GM19238 (cell line): ENCODE measurements around the gene RIPK3.
"Not testable (repeated sequence)": the region's sequence is repeated elsewhere in the genome, so short reads cannot be mapped to it uniquely, and the experiment has no call there.

Experiments used
- DNase-seq: peaks from one replicate; pipeline ENCODE4 v3.0.0; 2011; ENCODE audit warnings: low spot score; ENCODE audit not compliant: insufficient read length

RIPK3 gene

DNA sequence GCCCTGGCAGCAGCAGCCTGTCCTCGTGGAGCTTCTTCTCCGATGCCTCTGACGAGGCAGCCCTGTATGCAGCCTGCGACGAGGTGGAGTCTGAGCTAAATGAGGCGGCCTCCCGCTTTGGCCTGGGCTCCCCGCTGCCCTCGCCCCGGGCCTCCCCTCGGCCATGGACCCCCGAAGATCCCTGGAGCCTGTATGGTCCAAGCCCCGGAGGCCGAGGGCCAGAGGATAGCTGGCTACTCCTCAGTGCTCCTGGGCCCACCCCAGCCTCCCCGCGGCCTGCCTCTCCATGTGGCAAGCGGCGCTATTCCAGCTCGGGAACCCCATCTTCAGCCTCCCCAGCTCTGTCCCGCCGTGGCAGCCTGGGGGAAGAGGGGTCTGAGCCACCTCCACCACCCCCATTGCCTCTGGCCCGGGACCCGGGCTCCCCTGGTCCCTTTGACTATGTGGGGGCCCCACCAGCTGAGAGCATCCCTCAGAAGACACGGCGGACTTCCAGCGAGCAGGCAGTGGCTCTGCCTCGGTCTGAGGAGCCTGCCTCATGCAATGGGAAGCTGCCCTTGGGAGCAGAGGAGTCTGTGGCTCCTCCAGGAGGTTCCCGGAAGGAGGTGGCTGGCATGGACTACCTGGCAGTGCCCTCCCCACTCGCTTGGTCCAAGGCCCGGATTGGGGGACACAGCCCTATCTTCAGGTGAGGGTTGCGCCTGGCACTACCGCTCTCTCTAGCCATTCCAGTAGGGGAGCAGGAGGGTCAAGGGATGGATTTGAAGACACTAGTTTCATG lies 30.3 kb upstream of the RIPK3 start:
- no peak for DNase-seq

DNA sequence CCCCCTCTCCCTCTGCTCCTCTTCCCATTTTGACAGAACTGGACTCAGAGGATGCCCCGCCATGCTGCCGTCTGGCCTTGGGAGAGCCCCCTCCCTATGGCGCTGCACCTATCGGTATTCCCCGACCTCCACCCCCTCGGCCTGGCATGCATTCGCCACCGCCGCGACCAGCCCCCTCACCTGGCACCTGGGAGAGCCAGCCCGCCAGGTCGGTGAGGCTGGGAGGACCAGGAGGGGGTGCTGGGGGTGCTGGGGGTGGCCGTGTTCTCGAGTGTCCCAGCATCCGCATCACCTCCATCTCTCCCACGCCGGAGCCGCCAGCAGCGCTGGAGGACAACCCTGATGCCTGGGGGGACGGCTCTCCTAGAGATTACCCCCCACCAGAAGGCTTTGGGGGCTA lies 29.7 kb upstream of the RIPK3 start:
- DNase-seq: no peak

DNA sequence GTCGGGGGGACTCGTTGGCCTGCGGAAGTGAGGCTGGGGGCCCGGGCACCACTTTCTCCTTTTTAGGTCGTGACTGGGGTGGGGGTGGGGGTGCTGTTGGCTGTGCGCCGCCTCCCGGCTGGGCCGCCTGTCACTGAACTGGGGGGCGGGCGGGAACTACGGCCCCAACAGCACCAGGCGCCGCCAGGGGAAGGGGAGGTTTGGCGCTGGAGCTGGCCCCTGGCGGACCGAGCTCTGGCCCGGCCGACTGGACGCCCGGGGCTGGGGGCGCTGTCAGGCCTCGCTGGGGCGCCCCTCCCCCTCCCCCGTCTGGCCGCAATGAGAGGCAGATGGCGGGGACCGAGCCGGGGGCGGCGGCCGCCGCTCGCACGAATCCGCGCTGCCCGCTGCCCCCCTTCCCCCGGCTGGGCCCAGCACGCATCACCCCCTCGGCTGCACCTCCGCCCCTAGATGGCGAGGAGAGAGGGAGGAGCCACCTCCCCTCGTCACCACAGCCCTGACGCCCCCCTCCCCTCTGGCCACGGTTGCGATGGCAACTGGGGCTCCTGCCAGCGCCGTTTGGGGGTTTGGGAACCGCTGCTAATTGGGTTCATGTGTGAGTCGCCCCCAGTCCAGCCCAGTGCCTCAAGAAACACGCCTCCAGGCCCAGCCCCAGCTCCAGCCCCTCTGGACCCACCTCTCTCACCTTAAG lies 28.9 kb upstream of the RIPK3 start:
- no peak for DNase-seq

DNA sequence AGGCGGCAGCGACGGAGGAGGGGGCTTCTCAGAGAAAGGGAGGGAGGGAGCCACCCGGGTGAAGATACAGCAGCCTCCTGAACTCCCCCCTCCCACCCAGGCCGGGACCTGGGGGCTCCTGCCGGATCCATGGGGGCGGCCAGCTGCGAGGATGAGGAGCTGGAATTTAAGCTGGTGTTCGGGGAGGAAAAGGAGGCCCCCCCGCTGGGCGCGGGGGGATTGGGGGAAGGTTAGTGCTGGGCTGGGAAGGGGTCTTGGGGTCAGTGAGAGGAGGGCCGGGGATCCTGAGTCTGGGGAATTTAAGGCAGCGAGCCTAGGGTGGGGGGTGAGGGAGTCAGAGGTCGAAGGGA lies 28.4 kb upstream of the RIPK3 start:
- no peak for DNase-seq

DNA sequence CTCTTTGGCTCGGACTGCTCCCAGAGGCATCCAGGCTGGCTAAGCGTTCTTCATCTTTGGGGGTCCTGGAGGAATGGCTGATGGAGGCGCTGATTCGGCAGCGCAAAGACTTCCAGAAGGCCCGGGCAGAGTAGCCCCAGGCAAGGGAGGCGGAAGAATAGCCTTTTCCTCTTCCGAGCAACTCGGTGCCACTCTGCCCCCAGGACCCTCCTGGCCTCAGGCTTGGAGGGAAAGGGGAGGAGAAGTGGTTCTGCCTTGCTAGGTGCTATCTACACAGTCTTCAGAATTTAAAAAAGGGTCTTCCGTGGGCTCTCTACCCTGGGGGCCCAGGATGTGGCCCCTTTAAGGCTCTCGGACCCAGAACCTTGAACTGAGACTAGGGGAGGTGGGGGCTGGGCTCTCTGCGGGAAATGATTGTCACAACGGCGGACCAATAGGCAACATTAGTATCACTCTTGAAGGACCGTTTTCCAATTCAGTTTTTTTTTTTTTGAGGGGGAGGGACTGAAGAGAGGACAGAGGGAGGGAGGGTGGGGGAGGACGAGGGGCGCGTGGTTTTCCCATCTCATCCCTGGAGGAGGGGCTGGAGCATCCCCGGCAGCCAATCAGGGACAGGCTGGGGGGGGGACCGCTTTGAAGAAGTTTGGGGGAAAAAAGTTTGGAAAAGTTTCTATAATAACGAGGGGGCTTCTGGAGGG lies 27.9 kb upstream of the RIPK3 start, which contains the start of gene NFATC4:
Gene NFATC4, plus strand, starts transcription at position 671 of the 698 bp plus-strand sequence. CDS start 157 bp downstream, outside the sequence.
- DNase-seq: peak; percentile 29

DNA sequence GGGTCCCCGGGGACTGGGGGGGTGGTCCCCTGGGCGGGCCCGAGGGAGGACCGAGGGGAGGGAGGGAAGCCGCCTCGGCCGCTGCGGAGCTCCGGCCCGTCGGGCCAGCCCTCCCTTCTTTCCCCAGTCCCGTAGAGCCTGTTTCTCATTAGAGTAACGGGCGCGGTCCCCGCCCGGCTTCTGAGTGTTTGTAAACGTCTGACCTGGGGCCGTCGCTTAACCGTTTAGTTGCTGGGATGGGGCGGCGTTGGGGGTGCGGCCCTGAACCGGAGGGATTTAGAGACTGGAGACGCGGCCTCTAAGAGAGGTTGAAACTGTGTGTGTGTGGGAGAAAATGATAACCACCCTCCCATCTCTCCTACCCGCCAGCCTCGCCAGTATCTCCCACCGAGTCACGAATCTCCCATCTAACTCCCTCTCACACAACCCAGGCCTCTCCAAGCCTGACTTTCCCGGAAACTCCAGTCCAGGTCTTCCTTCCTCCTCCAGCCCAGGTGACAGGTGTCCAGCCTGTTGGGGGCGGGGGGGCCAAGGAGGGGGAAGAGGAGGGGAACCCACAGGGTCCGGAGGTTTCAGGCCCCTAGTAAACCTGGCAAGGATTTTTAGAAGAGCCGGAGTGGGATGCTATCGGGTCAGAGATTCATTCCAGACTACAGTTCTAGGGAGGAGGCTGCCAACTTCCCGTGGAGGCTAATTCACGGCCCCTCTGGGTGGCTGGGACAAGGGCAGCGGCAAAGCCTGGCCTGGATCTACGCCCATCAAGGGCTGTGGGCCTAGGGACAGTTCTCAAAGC lies 27.1 kb upstream of the RIPK3 start:
- peak; percentile 66 for DNase-seq

DNA sequence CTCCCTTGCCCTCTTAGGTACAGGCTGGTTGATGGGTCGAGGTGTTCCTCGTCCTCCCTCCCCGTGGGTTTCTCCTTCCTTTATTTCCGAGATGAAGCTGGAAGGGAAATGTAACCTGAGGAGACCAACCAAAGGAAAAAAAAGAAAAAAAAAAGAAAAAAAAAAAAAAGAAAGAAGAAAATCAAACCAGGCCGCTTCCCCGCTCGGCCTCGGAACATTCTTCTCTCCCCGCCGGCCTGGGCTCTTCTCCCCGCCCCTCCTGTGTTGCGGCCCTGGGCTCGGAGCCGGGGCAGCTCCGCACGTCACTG lies 26.6 kb upstream of the RIPK3 start:
- no peak for DNase-seq

DNA sequence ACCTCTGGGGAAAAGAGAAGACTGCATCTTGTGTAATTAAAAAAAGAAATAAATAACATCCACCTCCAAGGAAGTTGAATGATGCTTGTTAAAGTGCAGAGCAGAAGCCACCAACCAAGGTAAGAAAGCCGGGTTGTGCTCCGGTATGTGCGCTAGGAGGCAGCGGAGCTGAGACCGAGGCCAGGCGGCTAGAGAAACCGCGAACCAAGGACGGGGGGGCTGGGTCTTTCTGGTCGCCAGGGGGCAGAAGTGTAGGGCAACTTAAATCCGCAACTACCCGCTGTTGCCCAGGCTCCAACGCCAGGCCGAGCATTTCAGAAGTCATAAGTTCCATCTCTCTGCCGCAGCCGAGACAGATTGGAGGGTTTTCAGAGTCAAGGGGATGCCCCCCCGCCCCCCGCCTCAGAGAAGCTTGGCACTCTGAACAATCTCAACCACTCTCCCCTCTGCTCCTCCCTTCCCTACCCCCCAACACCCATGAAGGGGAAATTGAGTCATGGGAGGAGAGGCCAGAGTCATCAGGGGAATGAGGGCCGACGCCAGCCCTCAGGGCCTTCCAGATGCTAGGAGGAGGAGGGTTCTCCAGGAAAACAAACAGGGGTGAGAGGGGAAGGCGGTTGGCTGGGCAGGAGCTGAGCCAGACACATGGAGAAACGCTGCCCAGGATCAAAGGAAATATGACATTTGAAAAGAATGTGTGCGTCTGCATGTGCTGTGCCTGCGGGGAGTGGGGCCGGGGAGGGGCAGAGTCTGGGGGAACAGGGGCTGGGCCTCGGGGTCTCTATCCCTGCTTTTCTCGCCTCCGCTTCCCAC lies 26.0 kb upstream of the RIPK3 start:
- DNase-seq: peak; percentile 63

DNA sequence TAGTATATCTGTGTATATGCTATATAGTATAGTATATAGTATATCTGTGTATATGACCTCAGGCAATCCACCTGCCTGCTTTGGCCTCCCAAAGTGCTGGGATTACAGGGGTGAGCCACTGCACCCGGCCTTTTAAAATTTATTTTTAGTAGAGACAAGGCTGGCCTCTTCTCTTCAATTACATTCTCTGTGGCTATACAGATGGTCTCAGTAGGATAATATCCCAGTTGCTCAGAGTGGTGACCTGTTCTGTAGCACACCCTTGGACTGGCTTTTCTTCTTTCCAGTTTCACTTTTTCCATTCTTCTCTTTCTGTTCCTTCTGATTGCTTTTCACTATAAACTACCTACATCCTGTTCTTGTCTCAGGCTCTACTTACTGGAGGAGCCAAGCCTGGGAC lies 25.1 kb upstream of the RIPK3 start:
- no peak for DNase-seq

DNA sequence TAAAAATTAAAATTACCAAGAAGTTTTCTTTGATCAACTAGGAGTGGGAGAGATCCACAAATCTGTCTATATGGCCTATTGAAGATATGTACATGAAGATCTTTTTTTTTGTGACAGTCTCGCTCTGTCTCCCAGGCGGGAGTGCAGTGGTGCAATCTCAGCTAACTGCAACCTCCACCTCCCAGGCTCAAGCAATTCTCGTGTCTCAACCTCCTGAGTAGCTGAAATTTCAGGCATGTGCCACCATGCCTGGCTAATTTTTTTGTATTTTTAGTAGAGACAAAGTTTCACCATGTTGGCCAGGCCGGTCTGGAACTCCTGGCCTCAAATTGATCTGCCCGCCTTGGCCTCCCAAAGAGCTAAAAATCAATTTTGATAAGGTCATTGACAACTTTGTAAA lies 23.6 kb upstream of the RIPK3 start:
- no peak for DNase-seq

DNA sequence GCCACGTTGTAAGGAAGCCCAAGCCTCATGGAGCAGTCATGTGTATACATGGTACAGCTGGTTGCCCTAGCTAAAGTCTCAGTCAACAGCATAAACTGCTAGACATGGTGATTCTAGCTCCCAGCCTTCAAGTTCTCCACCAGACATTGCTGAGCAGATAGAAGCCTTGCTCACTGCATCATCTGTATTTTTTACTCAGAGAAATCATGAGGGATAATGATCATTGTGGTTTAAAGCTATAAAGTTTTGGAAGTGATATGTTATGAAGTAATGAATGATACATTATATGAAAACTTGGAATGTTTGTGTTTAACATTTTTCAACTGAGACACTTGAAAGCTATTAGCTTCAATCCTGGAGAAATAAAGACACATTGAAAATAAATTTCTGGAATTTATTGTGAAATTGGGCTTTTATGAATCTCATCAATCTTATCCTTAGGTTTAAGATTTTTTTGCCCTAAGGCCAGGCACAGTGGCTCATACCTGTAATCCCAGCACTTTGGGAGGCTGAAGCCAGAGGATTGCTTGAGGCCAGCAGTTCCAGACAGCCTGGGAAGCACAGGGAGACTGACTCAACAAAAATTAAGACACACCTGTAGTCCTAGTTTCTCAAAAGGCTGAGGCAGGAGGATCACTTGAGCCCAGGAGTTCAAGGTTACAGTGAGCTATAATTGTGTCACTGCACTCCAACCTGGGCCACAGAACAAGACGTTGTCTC lies 22.6 kb upstream of the RIPK3 start:
- no peak for DNase-seq

DNA sequence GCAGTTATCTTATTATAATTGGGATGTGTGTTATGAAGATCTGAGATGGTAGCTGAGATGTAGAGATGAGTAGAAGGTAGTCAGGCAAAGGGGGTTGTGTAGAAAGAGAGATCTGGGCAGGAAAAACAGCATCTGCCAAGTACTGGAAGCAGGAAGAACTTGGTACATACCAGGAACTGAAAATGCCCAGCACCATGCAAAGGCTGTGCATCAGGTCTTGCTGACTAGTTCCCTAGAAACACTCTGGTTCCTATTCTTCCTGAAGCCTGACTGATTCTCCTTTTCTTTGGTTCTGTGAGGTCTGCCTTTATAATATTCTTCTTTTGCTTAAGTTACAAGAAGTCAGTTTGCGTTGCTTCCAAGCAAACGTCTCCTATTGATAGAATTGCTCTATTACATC lies 21.5 kb upstream of the RIPK3 start:
- no peak for DNase-seq

DNA sequence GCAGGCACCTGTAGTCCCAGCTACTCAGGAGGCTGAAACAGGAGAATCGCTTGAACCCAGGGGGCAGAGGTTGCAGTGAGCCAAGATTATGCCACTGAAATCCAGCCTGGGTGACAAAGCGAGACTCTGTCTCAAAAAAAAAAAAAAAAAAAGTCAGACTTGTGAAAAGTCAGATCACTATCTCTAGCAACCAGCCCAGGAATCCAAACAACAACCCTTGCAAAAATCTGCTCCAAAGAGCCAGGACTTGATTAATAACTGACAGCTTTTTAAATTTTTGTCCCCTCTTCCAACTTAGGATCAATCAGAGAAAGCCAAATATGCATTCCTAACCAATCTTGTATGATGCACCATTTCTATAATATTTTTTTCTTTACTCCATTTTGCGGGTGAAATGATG lies 20.5 kb upstream of the RIPK3 start:
- DNase-seq: no peak

DNA sequence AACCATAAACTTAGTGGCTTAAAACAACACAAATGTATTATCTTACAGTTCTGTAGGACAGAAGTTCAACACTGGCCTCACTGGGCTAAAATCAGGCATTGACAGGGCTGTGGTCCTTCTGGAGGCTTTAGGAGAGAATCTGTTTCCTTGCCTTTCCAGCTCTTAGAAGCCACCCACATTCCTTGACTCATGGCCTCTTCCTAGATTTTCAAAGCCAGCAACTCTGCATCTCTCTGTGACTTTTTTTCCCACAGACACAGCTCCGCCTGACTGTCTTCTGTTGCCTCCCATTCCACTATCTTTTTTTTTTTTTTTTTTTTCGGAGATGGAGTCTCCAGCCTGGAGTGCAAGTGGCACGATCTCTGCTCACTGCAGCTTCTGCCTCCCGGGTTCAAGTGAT lies 16.4 kb upstream of the RIPK3 start:
- no peak for DNase-seq

DNA sequence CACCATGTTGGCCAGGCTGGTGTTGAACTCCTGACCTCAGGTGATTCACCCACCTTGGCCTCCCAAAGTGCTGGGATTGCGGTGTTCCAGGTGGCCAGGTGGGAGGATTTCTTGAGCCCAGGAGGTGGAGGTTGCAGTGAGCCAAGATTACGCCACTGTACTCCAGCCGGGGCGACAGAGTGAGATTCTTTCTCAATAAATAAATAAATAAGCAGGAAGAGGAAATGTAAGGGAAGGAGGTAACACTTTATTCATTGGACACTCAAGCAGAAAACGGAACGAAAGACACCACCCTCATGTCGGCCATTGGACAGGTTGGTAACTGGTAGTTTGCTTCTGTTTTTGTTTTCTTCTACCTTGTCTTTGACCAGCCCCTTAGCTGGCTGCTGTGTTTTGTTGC lies 15.2 kb upstream of the RIPK3 start:
- no peak for DNase-seq

DNA sequence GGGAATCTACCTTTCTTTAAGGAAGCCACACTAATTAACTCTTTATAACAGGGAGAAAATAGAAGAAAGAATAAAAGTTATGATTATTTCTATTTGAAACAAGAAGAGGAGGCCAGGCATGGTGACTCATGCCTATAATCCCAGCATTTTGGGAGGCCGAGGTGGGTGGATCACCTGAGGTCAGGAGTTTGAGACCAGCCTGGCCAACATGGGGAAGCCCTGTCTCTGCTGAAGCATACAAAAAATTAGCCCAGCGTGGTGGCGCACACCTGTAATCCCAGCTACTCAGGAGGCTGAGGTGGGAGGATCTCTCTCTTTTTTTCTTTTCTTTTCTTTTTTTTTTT lies 14.7 kb upstream of the RIPK3 start:
- DNase-seq: not testable (repeated sequence)

DNA sequence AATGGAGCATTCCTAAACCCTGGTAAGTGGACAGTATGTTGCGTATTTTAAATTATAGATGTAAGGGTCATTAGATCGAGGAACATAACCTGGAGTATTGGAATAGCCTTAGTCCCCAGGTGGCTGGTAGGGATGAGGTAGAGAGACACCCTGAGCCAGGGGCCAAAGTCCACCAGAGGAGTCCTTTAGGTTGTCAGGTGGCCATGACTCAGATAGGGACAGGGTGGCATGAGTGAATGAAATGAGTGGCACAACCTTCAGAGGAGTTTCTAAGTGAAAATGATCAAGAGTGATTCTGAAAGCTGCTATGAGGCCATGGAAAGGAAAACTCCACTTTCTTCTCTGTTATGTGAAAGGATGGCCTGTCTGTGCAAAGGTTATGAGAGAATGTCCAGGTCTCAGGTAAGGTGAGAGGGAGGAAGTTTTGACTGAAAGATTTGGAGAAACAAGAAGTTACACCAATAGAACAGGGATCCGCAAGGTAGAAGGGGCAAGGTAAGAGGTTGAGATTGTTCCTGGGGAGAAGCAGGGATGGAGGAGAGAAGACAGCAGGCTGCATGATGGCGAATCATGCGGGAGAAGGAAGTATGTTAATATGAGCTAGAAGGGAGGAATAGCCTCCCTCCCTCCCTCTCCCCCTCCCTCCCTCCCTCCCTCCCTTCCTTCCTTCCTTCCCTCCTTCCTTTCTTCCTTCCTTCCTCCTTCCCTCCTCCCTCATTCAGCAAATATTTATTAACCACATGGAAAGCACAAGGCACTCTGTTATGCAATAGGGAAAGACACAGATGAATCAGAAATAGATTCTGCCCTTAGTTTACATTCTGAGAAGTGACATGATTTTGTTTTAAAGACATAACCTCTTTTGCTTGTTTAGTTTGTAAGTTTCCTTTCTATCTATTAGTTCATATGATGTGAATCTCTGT lies 14.0 kb upstream of the RIPK3 start:
- DNase-seq: no peak

DNA sequence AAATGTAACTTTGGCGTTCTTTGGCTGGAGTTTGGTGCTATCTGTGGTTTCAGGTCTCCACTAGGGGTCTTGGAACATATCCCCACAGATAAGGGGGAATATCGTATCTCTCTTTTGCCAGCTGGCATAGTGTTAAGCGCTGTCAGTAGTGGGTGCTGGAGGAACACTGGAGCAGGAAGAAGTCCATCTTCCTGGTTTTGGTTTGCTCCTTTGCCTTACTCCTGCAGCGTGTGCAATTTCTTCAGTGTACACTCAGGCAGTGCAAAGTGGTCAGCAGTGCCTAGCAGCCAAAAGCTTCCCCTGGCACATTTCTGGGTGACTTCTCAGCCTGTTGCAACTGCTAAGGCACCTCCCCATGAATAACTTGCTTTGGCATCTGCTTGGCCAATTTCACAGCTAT lies 11.7 kb upstream of the RIPK3 start:
- DNase-seq: no peak

DNA sequence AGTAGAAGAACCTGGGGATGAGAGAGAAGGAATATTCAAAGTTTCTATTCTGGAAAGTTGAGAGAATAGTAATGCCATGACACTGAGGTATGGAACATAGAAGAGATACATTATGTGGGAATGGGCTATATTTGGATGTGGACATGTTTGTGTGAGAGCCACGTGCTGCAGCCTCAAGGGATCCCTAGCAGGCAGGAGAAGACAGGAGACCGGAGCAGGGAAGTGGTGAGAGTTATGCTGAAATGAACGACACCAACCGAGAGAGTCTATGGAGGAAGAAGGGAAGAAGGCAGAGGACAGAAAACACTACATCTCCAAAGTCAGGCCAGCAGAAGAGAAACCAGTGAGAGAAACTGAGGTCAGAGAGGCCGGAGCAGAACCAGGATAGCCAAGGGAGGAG lies 10.0 kb upstream of the RIPK3 start:
- DNase-seq: no peak
